HG03280 (cell line): Measurements from ENCODE around the gene ORMDL3.
"Not testable (repeated sequence)": the region's sequence is repeated elsewhere in the genome, so short reads cannot be mapped to it uniquely, and the experiment has no call there.

Experiments used
- ATAC-seq: cut with Tn5 transposase; IDR thresholded peaks from one replicate; pipeline ENCODE4 v1.9.1; 2021; ENCODE audit warnings: mild to moderate bottlenecking, moderate library complexity; ENCODE audit not compliant: unreplicated experiment

The ORMDL3 gene

DNA sequence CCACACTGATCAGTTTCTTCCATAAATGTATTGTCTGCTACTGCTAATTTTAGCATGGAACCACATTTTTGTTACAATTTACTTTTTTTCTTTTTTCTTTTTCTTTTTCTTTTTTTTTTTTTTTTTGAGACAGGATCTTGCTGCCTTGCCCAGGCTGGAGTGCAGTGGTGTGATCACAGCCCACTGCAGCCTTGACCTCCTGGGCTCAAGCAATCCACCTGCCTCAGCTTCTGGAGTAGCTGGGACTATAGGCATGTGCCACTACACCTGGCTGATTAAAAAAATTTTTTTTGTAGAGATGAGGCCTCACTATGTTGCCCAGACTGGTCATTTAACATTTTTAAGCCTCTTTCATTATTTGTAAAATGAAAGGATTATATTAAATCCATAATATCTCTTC, 40.3 kb downstream of the ORMDL3 start:
- no peak for ATAC-seq

DNA sequence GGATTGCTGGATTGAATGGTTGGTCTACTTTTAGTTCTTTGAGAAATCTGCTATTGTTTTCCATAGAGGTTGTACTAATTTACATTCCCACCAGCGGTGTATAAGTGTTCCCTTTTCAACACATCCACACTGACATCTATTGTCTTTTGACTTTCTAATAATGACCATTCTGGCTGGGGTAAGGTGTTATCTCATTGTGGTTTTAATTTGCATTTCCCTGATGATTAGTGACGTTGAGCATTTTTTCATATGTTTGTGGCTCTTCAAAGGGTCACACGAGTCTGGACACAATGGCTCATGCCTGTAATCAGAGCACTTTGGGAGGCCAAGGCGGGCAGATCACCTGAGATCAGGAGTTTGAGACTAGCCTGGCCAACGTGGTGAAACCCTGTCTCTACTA, 41.3 kb downstream of the ORMDL3 start:
- not testable (repeated sequence) for ATAC-seq

DNA sequence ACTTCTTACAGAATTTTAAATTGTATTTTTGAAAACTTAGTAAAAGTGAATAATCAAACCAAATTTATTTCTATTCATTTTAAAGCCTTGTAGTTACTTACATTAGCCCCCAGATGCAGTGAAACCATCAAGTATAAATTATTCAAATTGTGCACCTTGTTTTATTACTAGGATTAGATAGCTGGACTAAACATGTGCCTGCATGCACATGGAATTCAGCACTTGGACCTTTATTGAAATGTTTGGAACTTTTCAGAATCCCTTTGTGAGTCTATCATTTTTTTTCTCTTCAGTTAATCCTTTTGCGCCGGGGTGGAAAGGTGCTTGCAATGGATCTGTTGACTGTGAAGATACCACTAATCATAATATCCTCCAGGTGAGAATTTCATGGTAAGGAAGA, 54.6 kb downstream of the ORMDL3 start:
- no peak for ATAC-seq

DNA sequence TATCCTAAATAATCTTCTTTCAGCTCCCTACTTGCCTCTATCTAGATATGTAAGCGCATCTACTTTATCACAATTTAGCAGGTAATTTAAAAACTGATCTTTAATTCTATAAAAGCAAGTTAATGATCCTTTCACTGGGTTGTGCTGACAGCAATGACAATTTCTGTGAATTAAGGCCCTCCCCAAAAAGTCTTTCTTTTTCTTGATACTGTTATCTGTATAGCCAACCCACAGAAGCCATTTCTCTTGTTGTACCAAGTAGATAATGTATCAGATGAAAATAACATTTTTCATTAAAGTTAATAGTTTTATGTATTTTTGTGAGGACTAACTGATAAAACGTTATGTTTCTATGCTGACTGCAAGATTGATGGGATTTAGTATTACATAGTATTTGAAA, 55.6 kb downstream of the ORMDL3 start:
- no peak for ATAC-seq
